ENCODE results near the gene SYP.

DNA sequence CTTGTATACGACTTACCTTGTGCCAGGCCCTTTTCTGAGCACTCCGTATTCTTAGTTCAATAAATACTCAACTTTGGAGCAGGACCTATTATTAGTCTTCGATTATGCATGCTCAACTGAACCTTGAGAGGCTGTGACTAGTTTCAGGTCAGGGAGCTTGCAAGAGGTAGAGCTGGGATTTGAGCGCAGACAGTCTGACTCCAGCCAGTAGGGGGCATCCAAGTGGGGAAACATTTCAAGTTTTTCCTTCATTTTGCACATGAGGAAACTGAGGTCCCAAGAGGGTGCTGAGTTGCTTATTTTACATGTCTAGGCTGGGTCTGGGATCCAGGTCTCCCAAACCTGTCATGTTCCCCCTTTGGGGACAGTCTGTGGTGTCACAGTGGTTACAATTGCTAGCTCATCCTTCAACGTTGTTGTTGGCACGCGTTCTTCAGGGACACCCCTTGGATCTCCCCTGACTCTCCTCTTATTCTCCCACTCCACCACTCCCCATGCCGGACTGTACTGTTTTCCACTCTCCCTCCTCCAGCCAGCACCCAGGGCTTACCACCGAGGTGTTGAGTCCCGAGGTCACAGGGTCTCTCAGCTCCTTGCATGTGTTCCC is 7.2 kb downstream of the SYP start:
- TF ChIP-seq, protein P1, sequence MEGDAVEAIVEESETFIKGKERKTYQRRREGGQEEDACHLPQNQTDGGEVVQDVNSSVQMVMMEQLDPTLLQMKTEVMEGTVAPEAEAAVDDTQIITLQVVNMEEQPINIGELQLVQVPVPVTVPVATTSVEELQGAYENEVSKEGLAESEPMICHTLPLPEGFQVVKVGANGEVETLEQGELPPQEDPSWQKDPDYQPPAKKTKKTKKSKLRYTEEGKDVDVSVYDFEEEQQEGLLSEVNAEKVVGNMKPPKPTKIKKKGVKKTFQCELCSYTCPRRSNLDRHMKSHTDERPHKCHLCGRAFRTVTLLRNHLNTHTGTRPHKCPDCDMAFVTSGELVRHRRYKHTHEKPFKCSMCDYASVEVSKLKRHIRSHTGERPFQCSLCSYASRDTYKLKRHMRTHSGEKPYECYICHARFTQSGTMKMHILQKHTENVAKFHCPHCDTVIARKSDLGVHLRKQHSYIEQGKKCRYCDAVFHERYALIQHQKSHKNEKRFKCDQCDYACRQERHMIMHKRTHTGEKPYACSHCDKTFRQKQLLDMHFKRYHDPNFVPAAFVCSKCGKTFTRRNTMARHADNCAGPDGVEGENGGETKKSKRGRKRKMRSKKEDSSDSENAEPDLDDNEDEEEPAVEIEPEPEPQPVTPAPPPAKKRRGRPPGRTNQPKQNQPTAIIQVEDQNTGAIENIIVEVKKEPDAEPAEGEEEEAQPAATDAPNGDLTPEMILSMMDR (IDR thresholded peaks at IDR 0.05) = peak; percentile 41 to 55 (median 50)
- TF ChIP-seq POLR2A (IDR thresholded peaks at IDR 0.05) = no peak
- no peak for TF ChIP-seq EP300 (IDR thresholded peaks at IDR 0.05; ENCODE audit: low read depth)
